Glutamatergic neuron (in vitro differentiated cells): ENCODE results near the gene PORCN. TPM values are rescaled to one million over a fixed set of nuclear protein-coding genes. Genes with fewer than 3 reads are reported as not detected.

Source experiments
- DNase-seq: peaks from one replicate; pipeline ENCODE4 v3.0.0; 2022
- H3K27ac Mint-ChIP-seq: one replicate; pipeline ENCODE4 v1.8.0; 2020; ENCODE audit warnings: mild to moderate bottlenecking, mixed read lengths, inconsistent platforms; ENCODE audit not compliant: unreplicated experiment
- H3K27me3 Mint-ChIP-seq: one replicate; pipeline ENCODE4 v1.8.0; 2020; ENCODE audit warnings: mild to moderate bottlenecking, moderate library complexity, mixed read lengths, inconsistent platforms; ENCODE audit not compliant: unreplicated experiment
- H3K36me3 Mint-ChIP-seq: one replicate; pipeline ENCODE4 v1.8.0; 2020; ENCODE audit warnings: mild to moderate bottlenecking, mixed read lengths, inconsistent platforms; ENCODE audit not compliant: unreplicated experiment
- H3K4me1 Mint-ChIP-seq: one replicate; pipeline ENCODE4 v1.8.0; 2020; ENCODE audit warnings: mild to moderate bottlenecking, low read depth, mixed read lengths, inconsistent platforms; ENCODE audit not compliant: unreplicated experiment
- H3K4me3 Mint-ChIP-seq: one replicate; pipeline ENCODE4 v1.8.0; 2020; ENCODE audit warnings: mild to moderate bottlenecking, mixed read lengths, inconsistent platforms; ENCODE audit not compliant: unreplicated experiment
- H3K9me3 Mint-ChIP-seq: one replicate; pipeline ENCODE4 v1.8.0; 2020; ENCODE audit warnings: mild to moderate bottlenecking, moderate library complexity, mixed read lengths, inconsistent platforms; ENCODE audit not compliant: unreplicated experiment
- total RNA-seq: library from RNA; stranded (reverse); fragmentation: NEBNext Ultra II Directional; extraction: Animal tissue kit (Norgen Biotek cat#: 25700); gene quantifications from one replicate; pipeline ENCODE4 v1.2.1, GENCODE V29; 2021; ENCODE audit not compliant: unreplicated experiment
- TF ChIP-seq, protein P1 (sequence below): fragments of 200-600 bp; sonication (generic); IDR thresholded peaks from one replicate; pipeline ENCODE4 v1.5.0; 2021; ENCODE audit not compliant: partially characterized antibody, unreplicated experiment

Gene PORCN
- total RNA-seq, 1 donor from 2014 or later = 18.6 TPM

DNA sequence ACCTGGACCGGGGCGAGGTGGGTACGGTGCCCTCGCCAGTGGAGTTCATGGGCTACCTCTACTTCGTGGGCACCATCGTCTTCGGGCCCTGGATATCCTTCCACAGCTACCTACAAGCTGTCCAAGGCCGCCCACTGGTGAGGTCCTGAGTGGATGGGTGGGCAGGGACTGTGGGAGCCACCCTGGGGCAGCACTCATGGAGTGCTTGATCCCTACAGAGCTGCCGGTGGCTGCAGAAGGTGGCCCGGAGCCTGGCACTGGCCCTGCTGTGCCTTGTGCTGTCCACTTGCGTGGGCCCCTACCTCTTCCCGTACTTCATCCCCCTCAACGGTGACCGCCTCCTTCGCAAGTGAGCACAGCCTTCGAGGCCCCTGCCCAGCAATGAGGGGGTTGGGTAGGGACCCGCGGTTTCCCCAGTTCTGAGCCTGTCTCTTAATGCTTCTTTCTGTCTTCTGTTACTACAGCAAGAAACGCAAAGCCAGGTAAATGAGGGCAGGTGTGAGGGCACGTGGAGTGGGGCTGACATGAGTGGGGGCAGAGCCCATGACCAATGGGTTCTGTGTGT lies 3.7 kb downstream of the PORCN start:
- no peak for DNase-seq
- TF ChIP-seq, protein P1, sequence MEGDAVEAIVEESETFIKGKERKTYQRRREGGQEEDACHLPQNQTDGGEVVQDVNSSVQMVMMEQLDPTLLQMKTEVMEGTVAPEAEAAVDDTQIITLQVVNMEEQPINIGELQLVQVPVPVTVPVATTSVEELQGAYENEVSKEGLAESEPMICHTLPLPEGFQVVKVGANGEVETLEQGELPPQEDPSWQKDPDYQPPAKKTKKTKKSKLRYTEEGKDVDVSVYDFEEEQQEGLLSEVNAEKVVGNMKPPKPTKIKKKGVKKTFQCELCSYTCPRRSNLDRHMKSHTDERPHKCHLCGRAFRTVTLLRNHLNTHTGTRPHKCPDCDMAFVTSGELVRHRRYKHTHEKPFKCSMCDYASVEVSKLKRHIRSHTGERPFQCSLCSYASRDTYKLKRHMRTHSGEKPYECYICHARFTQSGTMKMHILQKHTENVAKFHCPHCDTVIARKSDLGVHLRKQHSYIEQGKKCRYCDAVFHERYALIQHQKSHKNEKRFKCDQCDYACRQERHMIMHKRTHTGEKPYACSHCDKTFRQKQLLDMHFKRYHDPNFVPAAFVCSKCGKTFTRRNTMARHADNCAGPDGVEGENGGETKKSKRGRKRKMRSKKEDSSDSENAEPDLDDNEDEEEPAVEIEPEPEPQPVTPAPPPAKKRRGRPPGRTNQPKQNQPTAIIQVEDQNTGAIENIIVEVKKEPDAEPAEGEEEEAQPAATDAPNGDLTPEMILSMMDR = no peak
- Mint-ChIP-seq H3K4me3 (no peak overlapping the region), H3K27me3 (peaks cover 6% of the 10 kb centered on the region), H3K27ac (no peak overlapping the region), H3K9me3 (peaks cover 3% of the 10 kb centered on the region), H3K4me1 (no peaks in the 10 kb centered on the region), H3K36me3 (peaks cover 5% of the 10 kb centered on the region)

- Mint-ChIP-seq H3K4me3 (no peak overlapping the region), H3K27ac (no peak overlapping the region), H3K4me1 (no peaks in the 10 kb centered on the region), H3K9me3 (peaks cover 3% of the 10 kb centered on the region), H3K27me3 (peaks cover 6% of the 10 kb centered on the region), H3K36me3 (peaks cover 5% of the 10 kb centered on the region)
- TF ChIP-seq, protein P1 = no peak
- DNase-seq = no peak
These were observed 4.9 kb downstream of the PORCN start for GRCh38 chrX:48513670-48514069.

- Mint-ChIP-seq H3K9me3 (peaks cover 3% of the 10 kb centered on the region), H3K36me3 (peaks cover 5% of the 10 kb centered on the region), H3K4me3 (no peak overlapping the region), H3K27me3 (peaks cover 6% of the 10 kb centered on the region), H3K4me1 (no peaks in the 10 kb centered on the region), H3K27ac (no peak overlapping the region)
- TF ChIP-seq, protein P1 = no peak
- no peak for DNase-seq
These were observed 5.5 kb downstream of the PORCN start for GRCh38 chrX:48514126-48514806.

DNA sequence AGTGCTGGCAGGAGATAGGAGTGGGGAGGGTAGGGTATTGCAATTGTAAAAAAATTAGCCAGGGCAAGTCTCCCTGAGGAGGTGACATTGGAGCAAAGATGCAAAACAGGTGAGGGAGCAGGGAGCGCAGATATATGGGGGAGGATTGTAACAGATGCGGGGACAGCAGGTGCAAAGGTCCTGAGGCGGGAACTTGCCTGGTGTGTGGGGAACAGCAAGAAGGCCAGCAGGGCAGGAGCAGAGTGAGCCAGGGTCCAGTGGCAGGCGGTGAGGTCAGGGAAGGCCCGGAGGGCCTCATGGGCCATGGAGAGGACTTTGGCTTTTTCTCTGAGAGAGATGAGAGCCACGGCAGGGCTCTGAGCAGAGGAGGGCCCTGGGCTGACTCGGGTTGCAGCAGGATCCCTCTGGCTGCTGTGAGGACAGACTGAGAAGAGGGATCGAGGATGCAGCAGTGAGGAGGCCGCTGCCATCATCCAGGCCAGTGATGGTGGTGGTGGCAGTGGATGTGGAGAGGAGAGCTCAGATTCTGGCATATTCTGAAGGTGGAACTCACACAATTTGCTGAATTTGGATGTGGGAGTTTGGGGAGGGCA lies 6.2 kb downstream of the PORCN start:
- TF ChIP-seq, protein P1 = no peak
- peaks cover 5% of the 10 kb centered on the region for H3K27me3 Mint-ChIP-seq
- H3K27ac Mint-ChIP-seq = no peak overlapping the region

GRCh38 chrX:48515842-48516241 lies 7.0 kb downstream of the PORCN start:
- H3K27me3 Mint-ChIP-seq = peaks cover 5% of the 10 kb centered on the region
- TF ChIP-seq, protein P1 = no peak
- peaks cover 5% of the 10 kb centered on the region for H3K36me3 Mint-ChIP-seq
- no peak for DNase-seq
- H3K27ac Mint-ChIP-seq = no peak overlapping the region
- H3K4me3 Mint-ChIP-seq = no peak overlapping the region
- peaks cover 2% of the 10 kb centered on the region for H3K4me1 Mint-ChIP-seq
- H3K9me3 Mint-ChIP-seq = peaks cover 2% of the 10 kb centered on the region

More for the DNA sequence above, 6.2 kb downstream of the PORCN start:
- Mint-ChIP-seq H3K4me1 (no peaks in the 10 kb centered on the region), H3K9me3 (peaks cover 3% of the 10 kb centered on the region), H3K36me3 (peaks cover 5% of the 10 kb centered on the region), H3K4me3 (no peak overlapping the region)
- no peak for DNase-seq
